Measurements from ENCODE around the gene OR52K1. TPM values are rescaled to one million over a fixed set of nuclear protein-coding genes. Genes with fewer than 3 reads are reported as not detected.
"Not testable (repeated sequence)": the region's sequence is repeated elsewhere in the genome, so short reads cannot be mapped to it uniquely, and the experiment has no call there.

Gene OR52K1
- total and polyA plus RNA-seq, 2 experiments from 2014 or later, result not detected

DNA sequence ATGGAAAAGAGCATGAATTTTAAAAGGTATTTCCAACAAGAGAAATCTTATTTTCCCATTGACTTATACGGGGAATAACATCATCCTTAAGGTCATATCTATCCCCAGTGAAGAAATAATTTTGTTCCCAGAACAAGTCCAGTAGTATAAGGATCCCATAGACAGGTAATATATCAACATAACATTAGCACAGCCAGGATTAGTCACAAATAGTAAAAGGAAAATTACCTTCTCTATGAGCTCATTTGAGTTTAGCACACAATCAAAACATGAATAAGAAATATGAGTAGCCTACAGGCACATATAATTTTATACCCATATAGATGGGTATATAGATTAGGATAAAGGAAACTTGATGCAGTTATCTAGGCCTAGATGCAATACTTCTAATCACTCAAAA is 2.8 kb upstream of the OR52K1 start:
- Histone ChIP-seq H3K27ac (no peak overlapping the region), H3K4me1 (ENCODE audit: low read depth) (no peaks in the 10 kb centered on the region), H3K9me3 (ENCODE audit: low read depth) (no peaks in the 10 kb centered on the region), H3K27me3 (no peaks in the 10 kb centered on the region), H3K36me3 (no peaks in the 10 kb centered on the region), H3K4me3 (no peak overlapping the region)
- no peak for DNase-seq (ENCODE audit: low read depth in 1 of 2, low spot score in 1 of 2)
- TF ChIP-seq, protein P1, sequence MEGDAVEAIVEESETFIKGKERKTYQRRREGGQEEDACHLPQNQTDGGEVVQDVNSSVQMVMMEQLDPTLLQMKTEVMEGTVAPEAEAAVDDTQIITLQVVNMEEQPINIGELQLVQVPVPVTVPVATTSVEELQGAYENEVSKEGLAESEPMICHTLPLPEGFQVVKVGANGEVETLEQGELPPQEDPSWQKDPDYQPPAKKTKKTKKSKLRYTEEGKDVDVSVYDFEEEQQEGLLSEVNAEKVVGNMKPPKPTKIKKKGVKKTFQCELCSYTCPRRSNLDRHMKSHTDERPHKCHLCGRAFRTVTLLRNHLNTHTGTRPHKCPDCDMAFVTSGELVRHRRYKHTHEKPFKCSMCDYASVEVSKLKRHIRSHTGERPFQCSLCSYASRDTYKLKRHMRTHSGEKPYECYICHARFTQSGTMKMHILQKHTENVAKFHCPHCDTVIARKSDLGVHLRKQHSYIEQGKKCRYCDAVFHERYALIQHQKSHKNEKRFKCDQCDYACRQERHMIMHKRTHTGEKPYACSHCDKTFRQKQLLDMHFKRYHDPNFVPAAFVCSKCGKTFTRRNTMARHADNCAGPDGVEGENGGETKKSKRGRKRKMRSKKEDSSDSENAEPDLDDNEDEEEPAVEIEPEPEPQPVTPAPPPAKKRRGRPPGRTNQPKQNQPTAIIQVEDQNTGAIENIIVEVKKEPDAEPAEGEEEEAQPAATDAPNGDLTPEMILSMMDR (IDR thresholded peaks at IDR 0.05; ENCODE audit: low read depth, low read length), result no peak

DNA sequence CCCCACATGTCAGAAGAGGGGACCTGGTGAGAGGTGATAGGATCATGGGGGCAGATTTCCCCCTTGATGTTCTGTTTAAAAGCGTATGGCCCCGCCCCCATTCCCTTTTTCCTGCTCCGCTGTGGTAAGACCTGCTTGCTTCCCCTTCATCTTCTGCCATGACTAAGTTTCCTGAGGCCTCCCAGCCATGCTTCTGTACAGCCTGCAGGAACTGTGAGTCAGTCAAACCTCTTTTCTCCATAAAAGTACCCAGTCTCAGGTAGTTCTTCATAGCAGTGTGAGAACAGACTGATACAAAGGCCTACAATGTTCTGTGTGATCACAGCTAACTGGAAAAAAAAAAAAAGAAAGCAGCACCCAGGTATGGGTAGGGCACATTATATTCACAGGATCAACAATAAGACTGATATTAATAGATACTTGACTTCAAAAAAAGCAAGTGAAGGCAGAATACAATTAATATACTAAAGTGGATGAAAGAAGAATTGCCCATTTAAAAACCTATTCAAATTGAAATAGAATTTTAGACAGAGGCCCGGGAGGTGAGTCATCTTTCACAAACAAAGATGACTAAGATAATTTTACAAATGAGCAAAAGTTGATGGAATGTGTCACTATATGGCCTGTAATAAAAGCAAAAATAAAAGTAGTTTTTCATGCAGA is 1.7 kb upstream of the OR52K1 start:
- H3K36me3 ChIP-seq, result no peaks in the 10 kb centered on the region
- no peak for DNase-seq (ENCODE audit: low read depth in 1 of 2, low spot score in 1 of 2)
- TF ChIP-seq, protein P1 (IDR thresholded peaks at IDR 0.05; ENCODE audit: low read depth, low read length), result no peak

GRCh38 chr11:4481240-4481582 is 1.2 kb upstream of the OR52K1 start:
- Histone ChIP-seq H3K27ac (no peak overlapping the region), H3K27me3 (no peaks in the 10 kb centered on the region), H3K9me3 (ENCODE audit: low read depth) (no peaks in the 10 kb centered on the region), H3K36me3 (no peaks in the 10 kb centered on the region), H3K4me1 (ENCODE audit: low read depth) (no peaks in the 10 kb centered on the region), H3K4me3 (no peak overlapping the region)
- no peak for DNase-seq (ENCODE audit: low read depth in 1 of 2, low spot score in 1 of 2)
- TF ChIP-seq, protein P1 (IDR thresholded peaks at IDR 0.05; ENCODE audit: low read depth, low read length), result no peak

More for the DNA sequence above, 1.7 kb upstream of the OR52K1 start:
- H3K27ac ChIP-seq, result no peak overlapping the region
- H3K4me3 ChIP-seq, result no peak overlapping the region
- H3K4me1 ChIP-seq (ENCODE audit: low read depth), result no peaks in the 10 kb centered on the region
- H3K27me3 ChIP-seq, result no peaks in the 10 kb centered on the region
- H3K9me3 ChIP-seq (ENCODE audit: low read depth), result no peaks in the 10 kb centered on the region

DNA sequence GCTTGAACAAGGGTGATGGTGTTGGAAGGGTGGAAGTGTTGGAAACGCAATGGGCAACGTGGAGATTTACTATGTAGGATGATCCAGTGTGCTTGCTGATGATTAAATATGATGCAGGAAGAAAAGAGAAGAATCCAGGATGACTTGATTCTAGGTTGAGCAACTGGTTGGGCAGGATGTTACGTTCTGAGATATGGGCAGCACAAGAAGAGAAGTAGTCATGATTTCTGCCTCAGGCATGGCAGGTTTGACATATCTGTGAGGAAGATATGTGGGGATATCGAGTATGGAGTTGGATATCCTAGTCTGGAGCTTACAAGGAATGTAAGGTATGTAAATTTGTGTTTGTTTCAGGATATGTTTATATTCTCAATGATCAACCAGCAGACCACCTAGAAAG is 1.9 kb downstream of the OR52K1 start:
- no peaks in the 10 kb centered on the region for H3K27me3 ChIP-seq
- no peak overlapping the region for H3K27ac ChIP-seq
- no peak for DNase-seq (ENCODE audit: low read depth in 1 of 2, low spot score in 1 of 2)
- TF ChIP-seq, protein P1 (IDR thresholded peaks at IDR 0.05; ENCODE audit: low read depth, low read length), result no peak
- H3K4me1 ChIP-seq (ENCODE audit: low read depth), result no peaks in the 10 kb centered on the region
- no peaks in the 10 kb centered on the region for H3K36me3 ChIP-seq
- H3K9me3 ChIP-seq (ENCODE audit: low read depth), result no peaks in the 10 kb centered on the region
- H3K4me3 ChIP-seq, result no peak overlapping the region

GRCh38 chr11:4491405-4491804 is 9.0 kb downstream of the OR52K1 start:
- H3K27ac ChIP-seq; H3K36me3 ChIP-seq; DNase-seq (ENCODE audit: low read depth in 1 of 2, low spot score in 1 of 2); H3K9me3 ChIP-seq (ENCODE audit: low read depth); H3K27me3 ChIP-seq; H3K4me1 ChIP-seq (ENCODE audit: low read depth); H3K4me3 ChIP-seq: not testable (repeated sequence)

DNA sequence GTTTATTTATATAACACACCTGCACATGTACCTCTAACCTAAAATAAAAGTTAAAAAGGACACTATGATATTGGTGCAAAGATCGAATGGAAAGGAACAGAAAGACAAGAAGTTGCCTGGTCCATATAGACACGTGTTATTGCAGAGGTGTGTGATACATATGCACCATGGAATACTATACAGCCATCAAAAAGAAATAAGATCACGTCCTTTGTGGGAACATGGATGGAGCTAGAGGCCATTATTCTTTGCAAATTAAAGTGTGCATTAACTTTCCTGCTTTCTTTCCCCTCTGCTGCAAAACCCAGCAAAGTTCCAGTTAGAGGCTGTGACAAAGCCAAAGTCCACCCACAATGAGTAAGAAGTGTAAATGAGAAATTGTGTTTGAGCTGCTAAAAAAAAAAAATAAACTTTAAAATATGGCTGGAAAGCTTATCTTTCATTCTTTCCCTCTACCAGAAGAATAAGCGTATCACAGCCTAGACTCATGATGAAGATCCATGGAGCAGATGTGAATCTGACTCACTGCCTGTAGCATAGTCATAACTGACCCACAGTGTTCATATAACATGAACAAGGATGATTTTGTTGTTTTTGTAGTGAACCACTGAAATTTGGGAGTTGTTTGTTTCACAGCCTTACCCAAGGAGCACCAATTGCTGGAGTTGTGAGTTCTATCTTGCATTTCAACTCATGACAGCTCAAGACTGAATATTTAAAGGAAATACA is 9.6 kb downstream of the OR52K1 start:
- H3K27ac ChIP-seq, result no peak overlapping the region
- DNase-seq (ENCODE audit: low read depth in 1 of 2, low spot score in 1 of 2), result no peak
- no peaks in the 10 kb centered on the region for H3K27me3 ChIP-seq
- TF ChIP-seq, protein P1 (IDR thresholded peaks at IDR 0.05; ENCODE audit: low read depth, low read length), result no peak
- no peaks in the 10 kb centered on the region for H3K9me3 ChIP-seq (ENCODE audit: low read depth)
- H3K4me3 ChIP-seq, result no peak overlapping the region
- no peaks in the 10 kb centered on the region for H3K36me3 ChIP-seq
- H3K4me1 ChIP-seq (ENCODE audit: low read depth), result no peaks in the 10 kb centered on the region

All from cardiac muscle cell (in vitro differentiated cells and primary cell).